HG02870 (cell line): ENCODE data around the gene WNT3A.
A peak's percentile ranks its signal among the peaks of the same experiment; 100 is the strongest.

ENCODE experiments used
- ATAC-seq: cut with Tn5 transposase; IDR thresholded peaks from one replicate; pipeline ENCODE4 v1.9.1; 2021; ENCODE audit warnings: mild to moderate bottlenecking, moderate library complexity; ENCODE audit not compliant: unreplicated experiment

The WNT3A gene

GRCh38 chr1:228030451-228031201 lies 23.8 kb downstream of the WNT3A start:
- ATAC-seq, result no peak

- ATAC-seq, result no peak
Measured at GRCh38 chr1:228031276-228031995, 24.6 kb downstream of the WNT3A start.

GRCh38 chr1:228032041-228032440 lies 25.2 kb downstream of the WNT3A start:
- no peak for ATAC-seq

GRCh38 chr1:228033376-228033775 lies 26.6 kb downstream of the WNT3A start:
- ATAC-seq, result no peak

GRCh38 chr1:228034954-228035837 lies 28.4 kb downstream of the WNT3A start:
- no peak for ATAC-seq

GRCh38 chr1:228035844-228036243 lies 29.0 kb downstream of the WNT3A start:
- ATAC-seq, result no peak

GRCh38 chr1:228036701-228037231 lies 30.0 kb downstream of the WNT3A start:
- no peak for ATAC-seq

GRCh38 chr1:228037401-228038386 lies 30.9 kb downstream of the WNT3A start:
- ATAC-seq, result peak; percentile 66

GRCh38 chr1:228038387-228039005 lies 31.7 kb downstream of the WNT3A start:
- ATAC-seq, result no peak

- no peak for ATAC-seq
Measured at GRCh38 chr1:228039006-228039903, 32.5 kb downstream of the WNT3A start.

GRCh38 chr1:228039986-228040385 lies 33.2 kb downstream of the WNT3A start:
- no peak for ATAC-seq

- no peak for ATAC-seq
Measured at GRCh38 chr1:228041316-228041715, 34.5 kb downstream of the WNT3A start.

GRCh38 chr1:228042508-228042907 lies 35.7 kb downstream of the WNT3A start:
- no peak for ATAC-seq

- no peak for ATAC-seq
Measured at GRCh38 chr1:228043281-228043848, 36.6 kb downstream of the WNT3A start.

- ATAC-seq, result no peak
Measured at GRCh38 chr1:228044961-228045360, 38.2 kb downstream of the WNT3A start.

- ATAC-seq, result no peak
Measured at GRCh38 chr1:228045405-228045804, 38.6 kb downstream of the WNT3A start.

- ATAC-seq, result no peak
Measured at GRCh38 chr1:228045871-228046270, 39.1 kb downstream of the WNT3A start.
